ENCODE results near the gene NSFL1C.

The NSFL1C gene

DNA sequence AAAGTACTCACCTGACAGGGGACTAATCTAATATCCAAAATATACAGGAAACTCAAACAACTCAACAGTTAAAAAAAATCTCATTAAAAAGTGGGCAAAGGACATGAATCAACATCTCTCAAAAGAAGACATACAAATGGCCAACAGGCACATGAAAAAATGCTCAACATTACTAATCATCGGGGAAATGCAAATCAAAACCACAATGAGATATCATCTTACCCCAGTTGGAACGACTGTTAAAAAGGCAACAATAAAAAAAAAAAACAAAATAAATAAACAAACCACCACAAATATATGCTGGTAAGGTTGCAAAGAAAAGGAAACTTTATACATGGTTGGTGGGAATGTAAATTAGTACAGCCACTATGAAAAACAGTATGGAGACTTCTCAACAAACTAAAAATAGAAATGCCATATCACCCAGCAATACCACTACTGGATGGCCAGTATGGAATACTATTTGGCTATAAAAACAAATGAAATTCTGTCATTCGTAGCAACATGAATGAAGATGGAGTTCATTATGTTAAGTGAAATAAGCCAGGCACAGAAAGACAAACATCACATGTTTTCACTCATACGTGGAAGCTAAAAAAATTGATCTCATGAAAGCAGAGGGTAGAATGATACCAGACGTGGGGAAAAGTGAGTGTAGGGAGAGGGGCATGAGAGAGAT, 17.9 kb upstream of the NSFL1C start:
- no peak for DNase-seq

DNA sequence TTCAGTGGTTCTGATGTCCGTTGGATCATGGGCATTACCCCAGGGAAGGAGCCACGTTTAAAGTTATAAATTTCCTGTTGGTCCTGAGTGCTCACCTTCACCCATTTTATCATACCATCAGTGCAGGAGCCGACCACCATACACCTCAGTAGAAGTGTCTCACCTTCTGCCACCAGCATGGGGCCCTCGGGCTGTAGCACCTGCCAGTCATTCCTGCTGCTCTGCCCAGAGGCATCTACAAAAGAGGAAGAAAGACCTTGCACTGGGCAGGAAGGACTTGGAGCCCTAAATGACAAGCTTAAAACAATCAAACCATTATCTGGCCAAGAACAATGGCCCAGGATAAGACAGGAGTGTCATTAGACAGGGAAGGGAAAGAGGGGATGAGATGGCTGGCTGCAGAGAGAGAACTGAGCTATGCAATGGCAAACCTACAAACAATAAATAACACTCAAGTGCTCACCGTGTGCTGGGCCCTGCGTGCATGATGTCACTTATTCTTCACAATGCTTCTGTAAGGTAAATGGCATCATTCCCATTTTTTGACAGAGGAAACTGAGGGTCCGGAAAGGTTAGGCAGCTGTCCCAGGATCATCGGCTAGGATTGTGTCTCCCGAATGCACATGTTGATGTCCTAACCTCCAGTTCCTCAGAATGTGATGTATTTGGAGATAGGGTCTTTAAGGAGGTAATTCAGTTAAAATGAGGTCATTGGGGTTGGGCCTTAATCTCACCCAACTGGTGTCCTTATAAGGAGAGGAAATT, 13.4 kb upstream of the NSFL1C start:
- no peak for DNase-seq

DNA sequence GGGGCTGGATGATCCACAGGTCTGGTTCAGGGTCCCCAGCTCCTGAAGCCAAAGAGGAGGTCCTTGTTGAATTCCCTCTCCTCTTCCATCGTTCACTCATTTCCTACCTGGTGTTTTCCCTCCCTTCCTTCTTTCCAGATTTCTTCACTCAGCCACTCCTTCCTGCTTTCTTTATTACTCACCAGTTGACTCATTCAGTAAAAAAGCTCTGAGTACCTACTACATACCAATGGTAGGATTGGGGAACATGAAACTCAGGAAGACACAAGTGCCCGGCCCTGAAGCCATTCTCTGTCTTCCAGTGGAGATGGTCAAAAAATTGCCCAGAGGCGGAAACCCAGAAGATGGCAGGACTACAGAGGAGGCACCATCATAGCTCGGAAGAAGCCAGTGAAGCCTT, 11.9 kb upstream of the NSFL1C start:
- no peak for DNase-seq

DNA sequence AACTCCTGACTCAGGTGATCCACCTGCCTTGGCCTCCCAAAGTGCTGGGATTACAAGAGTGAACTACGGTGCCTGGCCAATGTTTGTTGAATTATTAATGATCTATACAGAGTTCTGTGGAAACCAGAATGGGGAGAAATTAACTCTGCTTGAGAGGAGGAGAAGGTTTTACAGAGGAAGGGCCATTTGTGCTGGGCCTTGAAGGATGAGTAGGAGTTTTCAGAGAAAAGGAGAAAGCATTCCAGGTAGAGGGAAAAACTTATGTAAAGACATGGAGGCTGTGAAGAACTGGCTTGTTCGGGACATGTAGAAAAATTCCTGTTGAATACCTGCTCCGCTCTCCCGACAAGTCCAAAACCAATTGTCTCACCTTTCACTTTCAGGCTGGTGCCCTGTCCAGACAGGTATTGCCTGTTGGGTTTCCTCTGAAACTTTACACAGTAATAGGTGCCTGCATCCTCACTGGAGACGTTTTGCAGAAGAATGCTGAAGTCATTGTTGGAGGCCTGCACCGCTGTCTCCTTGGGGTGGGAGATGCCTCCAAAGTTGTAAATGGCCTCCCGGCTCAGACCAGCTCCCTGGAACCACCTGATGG, 11.3 kb upstream of the NSFL1C start:
- DNase-seq = no peak

DNA sequence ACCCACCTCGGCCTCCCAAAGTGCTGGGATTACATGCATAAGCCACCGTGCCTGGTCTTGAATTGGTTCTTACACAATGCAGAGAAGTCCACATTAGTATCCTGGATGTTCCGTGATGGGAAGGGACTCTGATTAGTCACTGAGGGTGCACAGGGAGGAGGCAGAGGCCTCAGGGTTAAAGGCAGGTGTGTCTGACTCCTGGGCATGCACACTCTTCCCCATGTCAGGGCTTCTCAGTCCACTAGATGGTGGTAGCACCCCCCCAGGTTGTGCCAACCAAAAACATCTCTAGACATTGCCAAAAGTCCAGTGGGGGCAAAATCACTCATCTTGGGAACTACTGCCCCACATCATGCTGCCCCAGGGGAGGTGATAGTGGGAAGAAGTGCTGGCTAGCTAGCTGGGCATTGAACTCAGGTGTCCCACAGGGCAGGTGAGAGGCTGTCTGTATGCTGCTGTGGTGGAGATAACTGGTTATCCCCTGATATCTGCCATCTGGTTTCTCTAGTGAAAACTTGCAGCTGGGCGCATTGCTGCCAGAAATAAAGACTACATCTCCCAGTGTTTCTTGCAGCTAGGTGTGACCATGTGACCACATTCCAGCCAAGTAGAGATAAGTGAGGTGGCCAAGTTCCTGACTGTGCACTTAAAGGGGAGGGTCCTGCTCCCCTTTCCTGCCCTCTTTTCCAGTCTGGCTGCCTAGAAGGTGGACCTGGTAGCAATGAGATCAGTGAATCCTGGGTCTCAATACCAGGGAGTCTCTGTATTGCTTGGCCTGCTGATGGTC, 8.4 kb upstream of the NSFL1C start:
- DNase-seq = no peak

DNA sequence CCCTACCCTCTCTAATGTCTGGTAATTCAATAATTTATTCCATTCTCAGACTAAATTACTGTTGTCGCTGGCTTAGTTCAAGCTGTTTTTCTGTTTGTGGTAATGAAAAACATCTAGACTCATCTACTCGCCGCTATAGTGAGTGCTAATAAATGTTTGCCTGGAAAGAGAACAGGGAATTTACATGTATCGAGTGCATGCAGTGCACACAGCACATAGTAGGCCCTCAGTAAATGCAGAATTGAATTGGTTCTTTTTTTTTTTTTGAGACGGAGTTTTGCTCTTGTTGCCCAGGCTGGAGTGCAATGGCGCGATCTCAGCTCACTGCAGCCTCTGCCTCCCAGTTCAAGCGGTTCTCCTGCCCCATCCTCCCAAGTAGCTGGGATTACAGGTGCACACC, 7.7 kb upstream of the NSFL1C start:
- no peak for DNase-seq

DNA sequence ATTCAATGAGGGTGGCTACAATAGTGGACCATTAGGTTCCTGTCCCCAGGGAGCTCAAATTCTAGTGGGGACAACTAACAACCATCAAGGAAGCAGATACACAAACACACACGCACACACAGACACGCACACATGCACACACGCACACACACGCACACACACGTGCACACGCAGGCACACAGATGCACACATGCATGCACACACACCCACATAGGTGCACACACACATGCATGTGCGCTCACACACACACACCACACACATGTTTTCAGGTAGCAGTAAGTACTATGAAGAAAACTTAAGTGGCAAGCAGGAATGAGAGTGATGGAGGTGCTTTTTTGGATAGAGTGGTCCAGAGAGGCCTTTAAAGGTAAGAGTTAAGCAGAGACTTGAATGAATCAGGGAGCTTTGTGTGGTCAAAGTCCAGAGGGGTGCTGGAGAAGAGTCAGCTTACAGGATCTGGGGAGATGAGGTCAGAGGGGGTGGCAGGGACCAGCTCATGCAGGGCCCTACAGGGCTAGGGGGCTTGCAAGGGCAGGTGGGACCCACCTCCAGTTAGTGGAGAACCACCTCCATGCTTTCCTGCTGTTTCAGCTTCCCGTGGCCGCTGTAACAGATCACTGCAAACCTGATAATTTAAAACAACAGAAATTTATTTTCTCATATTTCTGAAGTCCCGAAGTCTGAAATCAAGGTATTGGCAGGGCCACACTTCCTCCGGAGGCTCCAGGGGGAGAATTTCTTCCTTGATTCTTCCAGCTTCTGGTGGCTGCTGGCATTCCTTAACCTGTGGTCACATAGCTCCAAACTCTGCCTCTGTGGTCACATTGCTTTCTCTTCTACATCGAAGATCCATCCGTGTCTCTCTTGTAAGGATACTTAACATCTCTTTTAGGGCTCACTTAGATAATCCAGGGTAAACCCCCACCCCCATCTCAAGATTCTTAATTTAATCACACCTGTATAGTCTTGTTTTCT, 6.9 kb upstream of the NSFL1C start:
- DNase-seq = no peak

DNA sequence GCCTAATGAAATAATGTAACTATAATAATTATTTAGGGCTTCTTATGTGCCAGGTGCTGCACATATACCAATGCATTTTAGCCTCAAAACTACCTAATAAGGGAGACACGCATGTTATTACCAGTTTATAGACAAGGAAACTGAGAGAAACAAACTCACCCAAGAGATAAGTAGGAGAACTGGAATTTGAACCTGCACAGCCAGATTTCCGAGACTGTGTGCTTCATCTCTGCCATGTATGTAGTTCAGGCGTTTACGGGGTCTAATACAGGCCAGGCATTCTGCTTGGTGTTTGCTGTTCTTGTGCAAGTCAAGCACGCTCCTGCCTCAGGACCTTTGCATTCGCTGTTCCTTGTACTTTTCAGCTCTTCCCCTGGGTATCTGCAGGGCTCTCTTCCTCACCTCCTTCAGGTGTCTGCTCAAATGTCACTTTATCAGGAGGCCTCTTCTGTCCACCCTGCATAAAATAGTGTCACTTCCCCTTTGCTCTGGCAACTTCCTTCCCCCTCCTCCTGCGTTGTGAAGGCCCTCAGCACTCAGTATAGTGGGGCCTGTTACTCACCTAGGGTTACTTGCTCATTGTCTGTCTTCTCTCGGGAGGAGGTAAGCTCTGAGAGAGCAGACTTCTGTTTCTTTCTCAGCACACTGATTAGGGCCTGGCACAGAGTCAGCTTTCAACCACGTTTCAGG, 6.1 kb upstream of the NSFL1C start:
- DNase-seq = no peak

DNA sequence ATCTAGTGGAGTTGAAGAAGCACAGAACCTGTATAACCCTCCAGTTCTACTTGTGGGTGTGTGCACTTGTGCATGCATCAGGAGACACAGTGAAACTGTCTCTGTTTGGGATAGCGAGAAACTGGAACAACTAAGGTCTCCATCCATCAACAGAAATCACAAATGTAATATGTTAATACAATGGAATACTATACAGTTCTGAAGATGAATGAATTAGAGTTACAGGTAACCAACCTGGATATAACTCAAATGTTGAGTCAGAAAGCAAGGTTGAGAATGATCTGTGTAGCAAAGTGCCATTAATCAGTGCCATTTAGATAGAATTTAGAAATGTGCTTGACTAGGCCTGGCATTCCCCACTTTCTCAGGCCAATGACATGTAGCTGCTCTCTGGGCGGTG, 4.6 kb upstream of the NSFL1C start:
- DNase-seq = no peak

DNA sequence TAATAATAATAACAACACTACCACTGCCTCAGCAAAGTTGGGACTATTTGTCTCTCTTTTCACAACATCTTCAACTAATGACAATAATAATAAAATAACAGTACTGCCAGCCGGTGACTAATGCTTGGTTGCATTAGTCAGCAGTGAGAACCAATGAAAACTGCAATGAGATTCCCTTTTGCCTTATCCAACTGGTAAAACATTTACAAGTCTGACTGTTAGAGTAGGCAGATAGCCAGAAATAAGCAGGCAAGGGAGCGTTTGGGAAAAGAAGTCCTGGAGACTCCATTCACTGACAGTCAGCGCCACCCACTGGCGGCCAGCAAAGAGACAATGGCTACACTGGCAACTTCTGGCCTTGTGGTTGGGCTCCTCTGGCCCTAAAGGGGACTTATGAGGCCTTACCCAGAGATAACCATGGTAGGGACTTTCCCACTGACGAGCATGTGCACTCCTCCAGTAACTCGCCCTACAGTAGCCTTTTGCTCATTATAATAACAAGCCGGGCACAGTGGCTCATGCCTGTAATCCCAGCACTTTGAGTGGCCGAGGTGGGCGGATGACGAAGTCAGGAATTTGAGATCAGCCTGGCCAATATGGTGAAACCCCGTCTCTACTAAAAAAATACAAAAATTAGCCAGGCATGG, 3.4 kb upstream of the NSFL1C start:
- DNase-seq = no peak

DNA sequence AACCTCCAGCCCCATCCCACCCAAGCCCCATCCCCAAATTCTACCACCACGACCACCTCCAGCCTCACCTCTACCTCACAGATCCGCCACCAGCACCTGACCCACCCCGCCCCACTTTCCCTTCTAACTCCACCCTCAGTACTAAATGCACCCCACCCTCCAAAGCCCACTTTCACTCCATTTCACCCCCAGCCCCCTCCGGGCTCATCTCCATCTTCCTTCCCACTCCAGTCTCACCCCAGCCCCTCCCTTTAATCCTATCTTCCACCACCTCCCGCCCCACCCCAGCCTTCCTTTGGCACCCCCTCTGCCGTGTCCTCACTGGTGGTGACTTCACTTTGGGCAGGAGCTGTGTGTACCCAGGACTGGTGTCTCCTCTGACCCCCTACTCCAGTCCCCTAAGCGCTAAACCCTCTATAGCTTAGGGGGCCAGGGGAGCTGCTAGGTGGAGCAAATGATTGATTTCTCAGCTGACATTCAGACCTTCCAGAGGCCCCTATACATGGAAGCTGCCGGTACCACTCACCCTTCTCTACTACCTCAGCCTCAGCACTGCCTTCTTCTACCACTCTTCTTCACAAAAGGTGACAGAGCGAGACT, 2.8 kb upstream of the NSFL1C start:
- no peak for DNase-seq

DNA sequence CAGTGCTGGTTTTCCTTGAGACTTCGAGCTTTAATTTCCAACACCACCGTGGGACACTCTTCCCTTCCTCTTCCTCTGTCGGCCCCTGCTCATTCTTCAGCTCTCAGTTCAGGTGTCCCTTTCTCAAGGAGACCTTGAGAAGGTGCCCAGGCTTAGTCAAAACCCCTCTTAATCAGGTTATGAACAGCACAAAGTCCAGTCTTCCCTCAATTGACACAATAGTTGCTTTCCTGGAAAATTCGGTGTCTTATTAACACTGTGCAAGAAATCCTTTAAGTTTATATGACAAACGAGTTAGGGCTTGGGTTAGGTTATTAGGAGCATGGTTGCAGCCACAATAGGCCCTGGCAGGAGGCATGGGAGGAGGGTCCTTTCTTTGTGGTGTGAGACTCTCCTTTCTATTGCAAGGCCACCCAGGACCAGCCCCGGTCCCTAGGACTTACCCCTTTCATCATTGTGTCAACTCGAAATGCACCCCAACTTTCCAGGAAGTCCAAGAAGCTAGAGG, 1.5 kb upstream of the NSFL1C start:
- no peak for DNase-seq

DNA sequence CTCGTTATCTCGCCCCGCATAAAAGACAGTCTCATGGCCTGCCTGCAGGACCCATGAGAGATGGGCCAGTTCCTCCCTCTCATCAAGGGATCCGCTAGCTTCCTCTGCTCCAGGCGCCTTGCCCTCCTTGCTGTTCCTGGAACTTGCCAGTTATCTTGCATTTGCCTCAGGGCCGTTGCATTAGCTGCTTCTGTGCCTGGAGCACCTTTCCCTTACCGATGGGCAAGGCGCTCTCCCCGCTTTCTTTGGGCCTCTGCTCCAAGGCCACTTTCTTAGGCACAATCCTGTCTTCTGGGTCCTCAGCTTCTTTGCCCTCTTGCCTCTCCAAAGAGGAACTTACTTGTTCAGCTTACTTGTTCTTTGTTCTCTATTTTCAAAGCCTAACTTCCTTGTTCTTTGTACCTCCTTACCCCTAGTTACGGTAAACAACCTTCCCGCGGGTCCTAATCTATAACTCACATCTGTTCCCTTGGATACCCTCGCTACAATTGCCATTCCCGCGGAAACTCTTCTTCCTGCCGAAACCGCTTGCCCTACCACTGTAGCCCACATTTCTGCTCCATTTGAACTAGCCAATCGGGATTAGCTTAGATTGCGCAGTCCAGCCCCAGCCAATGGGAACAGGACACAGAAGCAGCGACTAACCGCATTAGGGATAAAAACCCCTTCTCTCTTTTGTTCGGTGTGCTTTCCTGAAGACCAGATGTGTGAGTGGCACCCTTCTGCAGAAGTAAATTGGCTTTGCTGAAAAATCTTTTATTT, 887 bp upstream of the NSFL1C start:
- DNase-seq = peak; percentile 27

DNA sequence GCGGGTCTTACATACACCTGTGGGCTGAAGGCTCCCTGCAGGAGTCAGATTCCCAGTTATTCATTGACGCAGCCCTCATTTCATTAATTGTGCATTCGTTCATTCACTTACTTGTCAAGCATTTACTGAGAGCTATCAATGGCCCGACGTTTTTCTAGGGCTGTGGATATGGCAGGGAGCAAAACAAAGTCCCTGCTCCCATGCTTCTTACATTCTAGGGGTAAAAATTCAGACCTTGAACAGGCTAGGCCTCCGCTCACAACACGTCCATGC, 369 bp upstream of the NSFL1C start:
- no peak for DNase-seq

DNA sequence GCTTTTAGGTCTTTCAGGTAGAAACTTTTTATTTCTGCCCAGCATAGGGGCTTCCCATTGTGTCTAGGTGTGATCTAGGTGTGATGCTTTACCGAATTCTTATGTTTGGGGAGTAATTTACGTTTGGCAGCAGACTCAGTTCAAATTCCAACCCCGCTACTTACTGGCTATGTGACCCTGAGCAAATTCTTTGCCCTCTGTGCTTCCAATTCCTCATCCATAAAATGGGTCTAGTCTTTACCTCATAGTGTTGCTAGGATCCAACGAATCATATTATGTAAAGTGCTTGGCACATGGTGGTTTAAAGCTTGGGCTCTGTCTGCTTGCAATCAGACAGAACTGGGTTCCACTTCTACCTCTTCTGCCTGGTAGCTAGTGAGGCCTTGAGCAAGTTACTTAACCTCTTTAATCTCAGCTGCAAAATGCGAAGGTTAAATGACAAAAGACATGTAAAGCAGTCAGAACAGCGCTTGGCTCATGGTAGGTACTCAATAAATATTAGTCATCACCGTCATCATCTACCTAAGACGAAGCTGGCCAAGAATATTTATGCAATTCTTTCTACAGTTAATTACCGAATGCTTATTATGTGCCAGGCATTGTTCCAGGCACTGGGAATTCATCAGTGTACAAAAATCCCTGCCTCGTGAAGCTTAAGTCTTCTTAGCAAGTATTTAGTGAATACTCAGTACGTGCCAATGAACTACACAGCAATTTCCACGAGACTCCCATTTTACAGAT, 1.0 kb downstream of the NSFL1C start:
- DNase-seq = no peak

DNA sequence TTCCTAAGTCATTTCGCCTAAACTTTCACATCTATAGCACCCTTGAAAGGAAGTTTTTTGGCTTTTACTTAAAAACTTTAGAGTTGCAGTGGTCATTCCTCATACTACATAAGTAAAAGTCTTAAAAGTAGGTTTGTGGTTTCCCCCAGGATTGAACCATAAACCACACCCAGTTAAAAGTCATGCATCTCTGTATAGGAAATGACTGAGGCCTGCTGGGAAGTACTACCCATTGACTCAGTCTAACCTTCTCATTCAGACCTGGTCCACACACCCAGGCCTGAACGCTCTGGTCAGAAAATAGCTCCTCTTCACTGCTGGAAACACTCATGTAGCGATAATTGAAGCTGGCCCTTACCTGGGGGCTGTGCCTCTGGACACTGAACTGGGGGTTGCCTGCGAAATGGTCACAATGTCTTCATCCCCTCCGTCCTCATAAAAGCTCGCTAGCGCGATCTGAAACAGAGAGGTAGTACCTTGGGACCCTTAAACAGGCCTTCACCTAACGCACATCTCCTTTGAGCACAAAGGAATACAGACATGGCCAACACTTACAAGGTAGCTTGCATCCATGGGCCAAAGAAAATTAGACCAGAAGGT, 2.6 kb downstream of the NSFL1C start:
- no peak for DNase-seq

DNA sequence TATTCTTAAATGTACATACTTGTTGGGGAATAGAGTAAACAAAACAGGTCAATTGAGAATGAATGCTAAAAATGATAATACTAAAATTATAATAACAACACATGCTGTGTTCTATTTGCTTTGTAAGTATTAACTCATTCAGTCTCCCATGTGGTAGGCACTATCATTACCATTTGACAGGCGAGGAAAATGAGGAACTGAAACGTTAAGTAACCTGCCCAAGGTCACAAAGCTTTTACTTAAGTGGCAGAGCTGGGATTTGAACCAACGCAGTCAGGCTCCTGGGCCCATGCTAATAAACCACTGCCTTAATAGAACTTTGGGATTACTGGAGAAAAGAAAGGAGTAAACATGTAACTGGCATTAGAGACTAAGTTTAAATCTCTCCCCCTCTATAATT, 3.8 kb downstream of the NSFL1C start:
- no peak for DNase-seq

DNA sequence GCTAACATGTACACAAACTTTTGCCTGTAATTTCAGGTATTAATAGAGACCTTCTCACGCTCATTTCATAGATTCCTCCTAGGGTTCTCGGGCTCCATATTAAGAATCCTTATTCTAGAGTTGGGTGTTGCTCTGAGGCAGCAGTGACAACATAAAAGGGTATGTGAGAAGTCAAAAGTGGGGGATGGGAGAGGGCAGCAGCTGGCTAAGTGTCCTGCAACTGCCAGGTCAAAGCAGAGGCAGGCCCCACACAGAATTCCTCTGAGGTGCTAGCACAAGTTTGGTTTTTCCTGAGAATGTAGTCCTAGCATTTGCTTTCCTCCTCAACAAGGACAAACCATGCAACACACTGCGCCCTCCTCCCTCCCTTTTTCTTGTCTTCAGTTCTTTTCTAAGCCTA, 4.6 kb downstream of the NSFL1C start:
- no peak for DNase-seq

DNA sequence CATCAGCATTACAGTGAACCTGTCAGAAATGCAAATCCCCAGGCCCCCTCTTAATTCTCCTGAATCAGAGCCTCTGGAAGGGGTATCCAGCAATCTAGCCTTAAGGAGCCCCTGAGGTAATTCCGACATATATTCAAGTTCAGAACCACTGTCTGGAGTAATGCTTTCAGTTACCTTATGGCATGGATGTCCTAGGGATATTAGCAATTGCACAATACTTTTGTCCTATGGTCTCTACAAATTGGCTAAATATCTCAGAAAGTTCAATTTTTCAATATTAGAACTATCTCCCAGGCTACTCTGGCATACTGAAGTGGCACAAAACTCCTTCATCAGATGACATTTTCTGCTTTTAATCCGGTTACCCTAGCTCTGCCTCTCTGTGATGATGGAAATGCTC, 6.4 kb downstream of the NSFL1C start:
- DNase-seq = no peak
